GM21717 (cell line): ENCODE results near the gene AQP1.

Experiments used
- ATAC-seq: cut with Tn5 transposase; IDR thresholded peaks from one replicate; pipeline ENCODE4 v1.9.1; 2021; ENCODE audit warnings: mild to moderate bottlenecking, moderate library complexity; ENCODE audit not compliant: unreplicated experiment

Gene AQP1

DNA sequence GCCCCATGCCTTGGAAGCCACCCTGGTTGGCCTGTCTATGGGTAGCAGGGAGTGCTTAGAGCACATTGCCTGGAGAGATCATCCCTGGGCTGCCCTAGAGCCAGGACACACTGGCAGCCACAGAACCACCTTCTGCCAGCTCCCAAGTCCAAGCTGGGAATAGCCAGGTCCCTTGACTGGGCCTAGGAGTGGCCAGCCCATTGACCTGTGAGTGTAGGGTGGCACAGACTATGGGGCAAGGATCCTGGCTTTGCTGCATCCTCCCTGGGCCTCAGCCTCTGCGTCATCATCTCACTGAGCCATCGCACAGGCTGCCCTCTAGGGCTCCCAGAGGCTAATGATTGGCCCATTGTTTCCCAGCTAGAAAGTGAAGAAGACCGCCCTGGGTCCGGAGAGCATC, 7.0 kb downstream of the AQP1 start:
- no peak for ATAC-seq

- ATAC-seq, result no peak
Measured at GRCh38 chr7:30920021-30920583, 8.4 kb downstream of the AQP1 start.

DNA sequence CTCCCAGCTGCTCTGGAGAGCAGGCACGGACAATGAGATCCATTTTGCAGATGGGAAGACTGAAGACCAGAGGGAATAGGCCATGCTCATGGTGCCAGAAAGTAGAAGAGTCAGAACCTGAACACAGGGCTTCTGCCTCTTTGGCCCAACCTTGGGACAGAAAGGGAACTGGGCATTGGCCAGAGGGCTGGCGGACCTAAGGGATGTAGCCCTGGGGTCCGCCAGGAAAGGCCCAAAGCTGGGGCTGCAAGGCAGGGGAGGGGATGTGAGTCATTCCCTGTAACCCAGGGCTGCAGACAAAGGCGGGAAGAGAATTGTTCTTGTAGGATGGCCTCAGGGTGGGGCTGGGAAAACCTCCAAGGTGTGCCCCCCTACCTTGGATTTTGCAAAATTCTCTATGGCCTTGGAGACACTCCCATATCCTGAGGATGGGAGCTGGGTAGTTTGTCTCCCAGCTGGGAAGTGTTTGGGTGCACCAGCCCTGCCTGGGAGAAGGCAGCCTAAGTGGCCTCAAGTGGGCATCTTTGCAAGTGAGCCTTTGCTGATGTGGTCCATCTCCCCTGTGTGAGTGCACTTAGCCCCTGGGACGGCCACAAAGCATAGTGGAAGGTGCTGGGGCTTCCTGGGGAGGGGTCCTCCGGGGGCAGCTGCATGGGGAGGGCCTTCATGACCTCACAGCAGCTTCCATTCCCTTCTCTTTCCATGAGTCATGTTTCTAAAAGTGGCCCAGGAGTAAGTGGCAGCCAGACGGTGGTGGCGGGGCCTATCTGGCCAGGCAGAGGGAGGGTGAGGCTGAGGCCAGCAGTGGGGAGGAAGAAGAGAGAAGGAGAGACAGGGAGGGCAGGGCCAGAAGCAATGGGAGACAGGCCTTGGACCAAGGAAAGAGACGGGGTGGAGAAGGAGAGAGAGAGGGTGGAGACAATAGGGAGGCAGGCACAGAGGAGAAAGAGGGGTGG, 9.2 kb downstream of the AQP1 start:
- ATAC-seq, result no peak

DNA sequence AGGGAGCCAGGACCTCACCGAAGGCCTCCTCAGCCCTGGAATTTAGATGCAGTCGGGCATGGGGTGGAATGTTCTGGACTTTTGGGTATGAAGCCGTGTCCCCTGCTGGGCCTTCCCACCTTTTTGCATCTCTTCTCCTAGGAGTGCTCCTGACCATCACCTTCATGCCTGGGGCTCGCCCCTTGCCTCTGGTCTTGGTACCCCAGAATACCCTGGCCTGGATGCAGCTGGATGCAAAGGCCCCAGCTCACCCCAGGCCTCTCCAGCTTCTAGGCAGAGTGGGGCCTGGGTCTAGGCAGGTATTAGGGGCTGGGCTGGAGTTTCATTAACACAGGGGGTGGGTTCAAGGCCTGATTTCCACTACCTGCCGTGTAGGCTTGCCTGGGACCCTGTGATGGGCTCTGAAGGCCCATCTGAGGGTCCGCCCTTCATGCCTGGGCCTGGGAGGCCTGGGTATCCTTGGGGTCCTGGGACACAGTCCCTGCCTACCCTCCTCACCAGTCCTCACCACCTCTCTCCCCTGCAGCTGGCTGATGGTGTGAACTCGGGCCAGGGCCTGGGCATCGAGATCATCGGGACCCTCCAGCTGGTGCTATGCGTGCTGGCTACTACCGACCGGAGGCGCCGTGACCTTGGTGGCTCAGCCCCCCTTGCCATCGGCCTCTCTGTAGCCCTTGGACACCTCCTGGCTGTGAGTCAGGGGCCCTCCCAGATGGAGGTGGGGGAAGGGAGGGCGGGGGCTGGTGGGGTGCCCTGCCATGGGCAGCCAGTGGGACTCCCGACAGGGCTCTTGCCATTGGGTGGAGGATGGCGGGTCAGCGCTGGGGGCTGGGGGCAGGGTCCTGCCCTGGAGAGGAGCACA, 10.1 kb downstream of the AQP1 start:
- no peak for ATAC-seq

DNA sequence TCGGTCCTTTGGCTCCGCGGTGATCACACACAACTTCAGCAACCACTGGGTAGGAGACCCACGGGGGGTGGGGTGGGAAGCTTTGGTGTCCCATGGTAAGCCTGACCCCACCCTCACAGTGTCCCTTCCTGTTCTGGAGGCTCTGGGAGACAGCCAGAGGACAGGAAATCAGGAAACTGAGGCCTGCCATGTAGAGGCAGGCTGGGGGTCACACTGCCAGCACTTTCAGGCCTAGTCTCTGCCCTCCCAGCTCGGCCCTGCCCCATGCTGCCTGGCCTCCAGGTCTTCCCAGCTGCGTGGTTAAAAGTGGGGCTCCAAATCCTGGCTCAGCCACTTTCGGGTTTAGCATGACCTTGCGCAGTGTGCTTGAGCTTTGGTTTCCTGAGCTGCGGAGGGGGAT, 10.9 kb downstream of the AQP1 start:
- ATAC-seq, result no peak

DNA sequence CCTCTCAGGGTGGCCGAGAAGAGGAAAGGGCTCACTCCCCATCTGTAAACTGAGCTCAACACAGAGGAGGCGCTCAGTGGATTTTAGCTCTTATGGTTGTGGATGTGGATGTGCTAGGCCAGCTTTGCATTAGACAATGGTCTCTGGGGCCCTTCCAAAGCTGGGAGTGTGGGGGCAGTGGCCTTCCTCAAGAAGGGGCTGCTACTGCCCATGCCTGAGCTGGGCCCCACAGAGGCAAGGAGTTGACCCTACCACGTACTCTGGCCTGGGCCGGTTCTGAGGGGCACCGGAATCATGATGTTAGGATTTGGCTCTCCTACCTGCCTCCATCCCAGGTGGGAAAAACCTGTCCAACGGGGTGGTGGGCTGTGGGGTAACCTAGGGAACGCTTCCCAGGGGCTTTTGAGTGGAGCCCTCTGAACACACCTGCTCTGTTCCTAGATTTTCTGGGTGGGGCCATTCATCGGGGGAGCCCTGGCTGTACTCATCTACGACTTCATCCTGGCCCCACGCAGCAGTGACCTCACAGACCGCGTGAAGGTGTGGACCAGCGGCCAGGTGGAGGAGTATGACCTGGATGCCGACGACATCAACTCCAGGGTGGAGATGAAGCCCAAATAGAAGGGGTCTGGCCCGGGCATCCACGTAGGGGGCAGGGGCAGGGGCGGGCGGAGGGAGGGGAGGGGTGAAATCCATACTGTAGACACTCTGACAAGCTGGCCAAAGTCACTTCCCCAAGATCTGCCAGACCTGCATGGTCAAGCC, 11.5 kb downstream of the AQP1 start:
- no peak for ATAC-seq

DNA sequence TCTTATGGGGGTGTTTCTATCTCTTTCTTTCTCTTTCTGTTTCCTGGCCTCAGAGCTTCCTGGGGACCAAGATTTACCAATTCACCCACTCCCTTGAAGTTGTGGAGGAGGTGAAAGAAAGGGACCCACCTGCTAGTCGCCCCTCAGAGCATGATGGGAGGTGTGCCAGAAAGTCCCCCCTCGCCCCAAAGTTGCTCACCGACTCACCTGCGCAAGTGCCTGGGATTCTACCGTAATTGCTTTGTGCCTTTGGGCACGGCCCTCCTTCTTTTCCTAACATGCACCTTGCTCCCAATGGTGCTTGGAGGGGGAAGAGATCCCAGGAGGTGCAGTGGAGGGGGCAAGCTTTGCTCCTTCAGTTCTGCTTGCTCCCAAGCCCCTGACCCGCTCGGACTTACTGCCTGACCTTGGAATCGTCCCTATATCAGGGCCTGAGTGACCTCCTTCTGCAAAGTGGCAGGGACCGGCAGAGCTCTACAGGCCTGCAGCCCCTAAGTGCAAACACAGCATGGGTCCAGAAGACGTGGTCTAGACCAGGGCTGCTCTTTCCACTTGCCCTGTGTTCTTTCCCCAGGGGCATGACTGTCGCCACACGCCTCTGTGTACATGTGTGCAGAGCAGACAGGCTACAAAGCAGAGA, 12.2 kb downstream of the AQP1 start:
- no peak for ATAC-seq

DNA sequence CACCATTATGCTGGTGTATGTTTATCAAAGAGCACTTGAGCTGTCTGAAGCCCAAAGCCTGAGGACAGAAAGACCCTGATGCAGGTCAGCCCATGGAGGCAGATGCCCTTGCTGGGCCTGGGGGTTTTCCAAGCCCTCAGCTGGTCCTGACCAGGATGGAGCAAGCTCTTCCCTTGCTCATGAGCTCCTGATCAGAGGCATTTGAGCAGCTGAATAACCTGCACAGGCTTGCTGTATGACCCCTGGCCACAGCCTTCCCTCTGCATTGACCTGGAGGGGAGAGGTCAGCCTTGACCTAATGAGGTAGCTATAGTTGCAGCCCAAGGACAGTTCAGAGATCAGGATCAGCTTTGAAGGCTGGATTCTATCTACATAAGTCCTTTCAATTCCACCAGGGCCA, 13.0 kb downstream of the AQP1 start:
- no peak for ATAC-seq

DNA sequence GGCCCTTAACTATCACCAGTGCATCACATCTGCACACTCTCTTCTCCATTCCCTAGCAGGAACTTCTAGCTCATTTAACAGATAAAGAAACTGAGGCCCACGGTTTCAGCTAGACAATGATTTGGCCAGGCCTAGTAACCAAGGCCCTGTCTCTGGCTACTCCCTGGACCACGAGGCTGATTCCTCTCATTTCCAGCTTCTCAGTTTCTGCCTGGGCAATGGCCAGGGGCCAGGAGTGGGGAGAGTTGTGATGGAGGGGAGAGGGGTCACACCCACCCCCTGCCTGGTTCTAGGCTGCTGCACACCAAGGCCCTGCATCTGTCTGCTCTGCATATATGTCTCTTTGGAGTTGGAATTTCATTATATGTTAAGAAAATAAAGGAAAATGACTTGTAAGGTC, 13.5 kb downstream of the AQP1 start:
- no peak for ATAC-seq

DNA sequence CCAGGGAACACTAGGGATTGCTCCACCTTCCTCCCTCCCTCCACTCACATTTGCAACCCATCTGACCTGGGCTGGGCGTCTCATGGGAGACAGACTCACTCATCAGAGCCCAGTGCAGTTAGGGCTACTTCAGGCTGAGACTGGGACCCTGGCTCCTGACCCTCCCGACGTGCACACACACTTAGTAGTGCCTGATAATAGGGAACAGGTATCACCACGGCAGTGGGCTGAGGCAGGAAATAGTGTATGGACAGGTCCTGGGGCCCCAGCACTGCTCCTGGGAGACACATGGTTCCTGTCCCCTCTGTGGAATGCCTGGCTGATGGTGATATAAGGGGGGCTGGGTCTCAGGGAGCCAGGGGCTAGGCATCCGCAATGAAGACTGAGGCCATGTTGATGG, 14.3 kb downstream of the AQP1 start:
- ATAC-seq, result no peak

DNA sequence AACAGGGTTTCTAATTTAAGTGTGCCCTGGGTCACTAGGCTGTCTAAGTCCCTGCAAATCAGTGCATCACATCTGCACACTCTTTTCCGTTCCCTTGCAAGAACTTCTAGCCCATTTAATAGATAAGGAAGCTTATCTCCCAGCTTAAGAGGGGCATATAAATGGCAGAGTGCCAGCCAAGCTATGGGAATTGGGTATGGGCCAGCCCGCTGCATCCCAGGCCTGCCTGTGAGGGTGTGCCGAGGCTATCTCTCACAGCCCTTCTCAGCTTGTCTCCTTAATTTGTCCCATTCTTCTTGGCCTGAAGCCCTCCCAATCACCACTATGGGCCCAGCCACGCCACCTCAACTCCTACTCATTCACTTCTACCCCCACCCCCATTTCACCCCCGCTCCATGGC, 14.7 kb downstream of the AQP1 start:
- ATAC-seq, result no peak

DNA sequence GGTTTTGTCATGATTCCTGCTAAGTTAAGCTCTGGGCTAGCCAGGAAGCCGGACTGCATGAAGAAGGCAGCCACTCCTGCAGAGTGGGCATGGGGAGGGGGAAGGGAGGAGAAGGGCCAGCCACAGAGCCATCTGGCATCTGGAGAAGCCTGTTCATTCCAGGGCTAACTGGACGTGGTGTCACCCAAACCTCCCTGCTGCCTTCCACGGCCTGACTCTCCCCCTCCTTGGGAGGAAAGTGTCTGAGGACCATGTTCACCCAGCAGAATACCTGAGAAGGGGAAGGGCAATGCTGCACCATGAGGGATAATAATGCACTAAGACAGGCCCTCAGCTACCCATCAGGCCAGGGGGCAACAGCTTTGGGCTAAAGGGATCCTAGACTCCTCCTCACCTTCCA, 15.4 kb downstream of the AQP1 start:
- no peak for ATAC-seq

- no peak for ATAC-seq
Measured at GRCh38 chr7:30927559-30927958, 15.9 kb downstream of the AQP1 start.

DNA sequence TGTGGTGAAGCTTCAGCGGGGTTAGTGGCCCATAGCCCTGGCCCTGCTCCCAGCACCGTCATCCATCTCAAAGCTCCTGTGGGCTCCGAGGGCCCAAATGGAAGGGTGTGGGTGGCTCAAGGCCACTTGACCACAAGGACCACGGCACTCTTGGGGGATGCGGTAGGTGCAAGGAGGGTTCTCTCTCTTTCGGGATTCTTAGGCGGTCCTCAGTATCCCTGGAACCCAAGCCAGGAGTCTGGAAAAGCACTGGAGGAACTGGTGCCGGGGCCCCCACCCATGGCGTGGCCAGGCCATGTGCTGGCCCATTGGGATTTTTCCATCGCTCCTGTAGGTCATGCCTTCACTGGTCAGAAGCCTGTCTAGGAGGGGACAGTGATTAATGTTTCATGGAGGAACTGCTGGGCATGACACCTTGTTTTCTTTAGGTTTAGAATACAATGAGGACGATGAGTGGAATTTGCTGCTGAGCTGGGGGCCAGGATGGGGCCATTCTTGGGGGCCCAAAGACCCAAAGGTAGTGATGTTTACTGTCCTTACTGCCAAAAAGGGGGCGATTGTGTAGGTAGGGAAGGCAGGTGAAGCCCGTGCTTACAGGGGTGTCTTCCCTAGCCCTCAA, 16.7 kb downstream of the AQP1 start:
- ATAC-seq, result no peak

GRCh38 chr7:30929686-30930085, 18.0 kb downstream of the AQP1 start:
- ATAC-seq, result no peak

GRCh38 chr7:30930621-30931020, 19.0 kb downstream of the AQP1 start:
- no peak for ATAC-seq

GRCh38 chr7:30931161-30931928, 19.7 kb downstream of the AQP1 start:
- no peak for ATAC-seq

- no peak for ATAC-seq
Measured at GRCh38 chr7:30931929-30932540, 20.4 kb downstream of the AQP1 start.

- no peak for ATAC-seq
Measured at GRCh38 chr7:30932562-30932961, 20.9 kb downstream of the AQP1 start.
